GM15510 (cell line): Measurements from ENCODE around the gene RPP40.

ENCODE experiments used
- POLR2A ChIP-seq: IDR thresholded peaks from 3 replicates; pipeline ENCODE4 v1.6.1; 2011; ENCODE audit warnings: borderline replicate concordance; ENCODE audit not compliant: insufficient read length; ENCODE audit errors: extremely low read depth

The RPP40 gene

DNA sequence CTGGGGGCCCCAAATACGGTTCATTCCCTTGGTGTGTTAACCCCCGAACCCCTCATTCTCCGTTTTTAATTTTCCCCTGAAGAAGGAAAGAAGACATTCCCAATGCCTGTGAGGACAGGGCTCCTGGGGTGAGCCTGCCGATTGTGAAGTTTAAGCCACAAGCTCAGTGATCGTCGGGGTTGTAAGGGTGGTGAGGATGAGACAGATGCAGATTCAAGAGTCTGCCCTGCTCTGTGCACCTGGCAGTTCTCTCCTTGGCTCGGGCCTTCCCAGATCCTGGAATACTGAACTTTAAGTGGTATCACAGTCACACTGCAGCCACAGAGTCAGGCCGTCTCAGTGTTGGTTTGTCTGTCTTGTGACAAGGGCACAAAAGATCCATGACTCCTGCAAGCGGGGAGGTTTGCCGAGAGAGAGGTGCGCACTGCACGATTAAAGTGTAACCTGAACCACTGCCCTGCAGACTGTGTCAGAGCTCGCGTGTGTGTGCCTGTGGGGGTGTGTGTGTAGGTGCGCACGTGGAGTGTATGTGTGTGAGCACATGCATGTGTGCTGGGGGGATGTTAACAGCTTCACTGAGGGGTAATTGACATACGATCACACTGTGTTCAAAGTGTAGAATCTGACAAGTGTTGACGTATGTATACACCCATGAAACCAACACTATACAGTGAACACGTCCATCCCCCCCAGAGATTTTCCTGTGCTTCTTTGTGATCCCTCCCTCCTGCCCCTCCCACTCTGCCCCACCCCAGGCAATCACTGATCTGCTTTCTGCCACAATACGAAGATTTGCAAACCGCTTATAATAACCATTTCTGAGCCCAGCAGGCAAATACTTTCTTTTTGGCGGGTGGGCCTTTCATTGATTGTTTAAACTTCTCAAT lies 38.9 kb downstream of the RPP40 start:
- no peak for TF ChIP-seq POLR2A

DNA sequence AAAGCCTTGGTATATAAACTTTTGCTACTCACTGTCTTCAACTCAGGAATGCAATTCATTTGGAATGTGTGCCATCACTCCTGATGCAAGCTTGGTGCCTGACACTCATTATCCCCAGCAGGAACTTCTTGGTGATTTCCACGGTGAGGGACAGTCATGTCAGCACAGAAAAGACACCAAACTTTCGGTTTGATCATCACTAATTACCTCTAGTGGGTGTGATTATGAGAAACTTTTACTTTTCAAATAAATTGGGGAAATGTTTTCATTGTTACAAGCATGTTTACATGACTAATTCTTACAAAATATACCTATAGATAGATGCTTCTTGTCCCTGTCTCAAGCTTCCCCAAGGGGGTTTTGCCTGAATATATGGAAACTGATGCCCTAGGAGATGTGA lies 40.9 kb downstream of the RPP40 start:
- no peak for TF ChIP-seq POLR2A

DNA sequence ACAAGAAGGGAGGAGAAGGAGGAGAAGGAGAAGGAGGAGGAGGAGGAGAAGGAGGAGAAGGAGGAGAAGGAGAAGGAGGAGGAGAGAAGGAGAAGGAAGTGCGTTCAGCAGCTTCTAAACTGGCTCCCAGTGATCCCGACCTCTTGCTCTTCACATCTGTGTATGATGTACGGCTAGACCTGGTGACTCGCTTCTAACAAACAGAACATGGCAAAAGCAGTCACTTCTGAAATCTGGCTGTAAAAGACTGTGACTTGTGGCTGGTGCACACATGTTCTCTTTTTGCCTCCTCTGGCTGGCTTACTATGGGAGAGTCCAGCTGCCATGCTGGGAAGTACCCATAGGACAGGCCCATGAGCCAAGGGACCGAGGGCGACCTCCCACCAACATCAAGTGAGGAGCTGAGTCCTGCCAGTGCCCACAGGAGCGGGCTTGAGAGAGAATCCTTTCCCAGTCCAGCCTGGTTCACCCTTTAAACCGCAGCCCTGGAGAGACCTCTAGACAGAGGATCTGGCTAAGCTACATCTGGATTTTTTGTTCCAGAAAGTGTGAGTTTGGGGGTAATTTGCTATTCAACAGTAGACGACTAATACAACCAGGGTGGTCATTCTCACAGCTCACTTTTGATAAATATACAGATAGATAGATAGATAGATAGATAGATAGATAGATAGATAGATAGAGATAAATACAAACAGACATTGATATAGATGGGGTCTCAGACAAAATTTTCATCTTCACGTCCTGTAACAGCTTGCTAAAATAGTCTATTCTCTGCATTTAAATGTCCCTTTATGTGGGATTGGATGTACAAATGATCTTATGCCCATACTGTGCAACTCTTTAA lies 42.3 kb downstream of the RPP40 start:
- TF ChIP-seq POLR2A: no peak

DNA sequence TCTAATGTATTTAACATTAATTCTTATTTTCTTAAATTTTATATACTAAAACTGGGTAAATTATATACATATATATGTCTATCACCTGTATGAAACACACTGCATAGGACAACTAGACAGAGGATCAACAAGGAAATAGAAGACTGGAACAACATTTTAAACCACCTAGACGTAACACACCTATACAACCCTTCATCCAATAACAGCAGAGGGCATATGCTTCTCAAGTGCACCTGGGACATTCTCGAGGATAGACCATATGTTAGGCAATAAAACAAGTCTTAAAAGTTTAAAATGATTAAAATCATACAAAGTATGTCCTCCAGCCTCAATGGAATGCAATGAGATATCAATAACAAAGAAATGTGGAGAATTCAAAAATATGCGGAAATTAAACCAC lies 45.2 kb downstream of the RPP40 start:
- no peak for TF ChIP-seq POLR2A

DNA sequence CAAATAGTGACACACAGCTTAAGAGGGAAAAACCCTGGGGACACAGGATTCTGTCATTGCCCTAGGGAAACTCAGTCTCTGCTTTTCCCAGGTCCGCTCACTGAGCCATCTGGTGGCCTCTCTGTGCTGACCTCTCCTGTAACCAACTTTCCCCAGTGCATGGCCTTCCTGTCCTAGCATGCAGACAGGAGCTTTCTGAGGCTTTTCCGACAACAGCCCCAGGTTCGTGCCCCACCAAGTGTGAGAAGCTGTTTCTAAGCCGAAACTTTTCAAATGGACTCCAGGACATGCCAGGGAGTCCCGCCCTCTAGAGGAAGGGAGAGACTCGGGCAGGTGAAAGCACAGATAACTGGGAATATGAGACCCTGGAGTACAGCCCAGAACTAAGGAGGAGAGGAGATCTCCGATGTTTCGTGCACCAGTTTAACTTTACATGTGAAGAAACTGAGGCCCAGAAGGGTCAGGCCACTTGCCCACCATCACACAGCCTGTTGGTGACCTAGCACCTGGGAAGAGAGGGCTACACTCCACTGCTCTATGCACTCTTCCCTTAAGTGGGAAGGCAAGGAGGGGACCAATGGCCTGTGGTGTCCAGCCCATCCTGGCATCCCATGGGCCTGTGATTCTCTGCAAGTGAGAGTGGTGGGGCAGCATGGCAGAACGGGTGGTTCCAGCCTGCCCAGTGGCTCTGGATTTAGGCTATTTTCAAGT lies 46.2 kb downstream of the RPP40 start:
- TF ChIP-seq POLR2A: no peak

DNA sequence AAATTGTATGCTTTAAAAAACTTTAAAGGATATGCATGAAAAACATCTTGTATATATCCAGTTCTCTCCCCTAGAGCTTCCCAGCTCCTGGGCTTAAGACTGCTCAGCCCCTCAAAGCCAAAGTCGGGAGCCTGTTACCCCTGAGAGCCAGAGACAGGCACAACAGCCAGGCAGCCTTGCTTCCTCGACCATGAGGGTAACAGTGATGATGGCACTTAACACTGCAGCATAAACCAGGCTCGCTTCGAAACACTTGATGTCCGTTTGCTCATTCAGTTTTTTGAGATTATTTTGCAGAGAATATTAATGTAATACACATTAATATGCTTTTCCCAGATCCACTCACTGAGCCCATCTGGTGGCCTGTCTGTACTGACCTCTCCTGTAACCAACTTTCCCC lies 47.2 kb downstream of the RPP40 start:
- TF ChIP-seq POLR2A: no peak

DNA sequence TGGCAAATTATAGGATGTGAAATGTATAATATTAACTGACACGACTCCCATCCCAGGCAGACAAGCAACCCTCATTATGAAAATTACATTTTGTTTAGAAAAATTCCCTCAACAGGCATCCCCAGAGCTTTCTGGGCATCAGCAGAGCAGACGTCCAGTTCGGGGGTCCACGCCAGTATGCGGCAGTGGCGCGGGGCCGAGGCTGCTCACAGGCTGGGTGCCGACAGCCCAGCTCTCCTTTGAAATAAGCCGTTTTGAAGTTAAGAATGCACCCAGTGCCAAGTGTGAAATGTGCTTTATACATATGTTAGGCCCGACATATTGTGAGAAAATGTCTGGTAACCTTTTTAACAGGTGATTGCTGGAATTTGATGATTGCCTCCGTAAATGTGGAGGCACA lies 50.4 kb downstream of the RPP40 start:
- TF ChIP-seq POLR2A: no peak

DNA sequence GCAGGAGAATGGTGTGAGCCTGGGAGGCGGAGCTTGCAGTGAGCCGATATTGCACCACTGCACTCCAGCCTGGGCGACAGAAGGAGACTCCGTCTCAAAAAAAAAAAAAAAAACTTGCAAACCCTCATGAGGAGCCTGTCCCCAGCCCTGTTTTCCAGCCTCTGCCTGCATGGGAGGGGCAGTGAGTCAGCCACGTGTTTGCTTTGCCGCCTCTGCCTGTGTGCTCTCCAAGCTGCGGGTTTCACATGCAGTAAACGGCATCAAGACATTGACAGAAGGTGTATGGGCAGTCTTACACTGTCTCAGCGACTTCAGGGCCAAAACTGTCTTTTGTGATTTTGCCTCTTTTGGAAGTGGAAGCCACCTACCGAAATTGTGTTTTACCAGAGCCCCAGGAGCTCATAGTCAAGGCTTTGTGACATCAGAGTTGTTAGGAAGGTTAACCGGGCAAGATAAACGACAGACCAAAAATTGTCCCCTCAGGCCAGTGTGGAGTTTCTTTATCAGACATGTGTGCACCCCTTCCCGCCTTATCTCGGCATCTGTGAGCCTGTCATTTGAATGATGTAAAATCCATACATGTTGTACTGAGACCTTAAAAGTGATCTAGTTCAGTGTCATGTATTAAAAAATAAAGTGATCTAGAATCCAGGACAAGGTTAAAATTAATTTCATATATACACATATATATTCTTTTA lies 52.9 kb downstream of the RPP40 start:
- TF ChIP-seq POLR2A: no peak

DNA sequence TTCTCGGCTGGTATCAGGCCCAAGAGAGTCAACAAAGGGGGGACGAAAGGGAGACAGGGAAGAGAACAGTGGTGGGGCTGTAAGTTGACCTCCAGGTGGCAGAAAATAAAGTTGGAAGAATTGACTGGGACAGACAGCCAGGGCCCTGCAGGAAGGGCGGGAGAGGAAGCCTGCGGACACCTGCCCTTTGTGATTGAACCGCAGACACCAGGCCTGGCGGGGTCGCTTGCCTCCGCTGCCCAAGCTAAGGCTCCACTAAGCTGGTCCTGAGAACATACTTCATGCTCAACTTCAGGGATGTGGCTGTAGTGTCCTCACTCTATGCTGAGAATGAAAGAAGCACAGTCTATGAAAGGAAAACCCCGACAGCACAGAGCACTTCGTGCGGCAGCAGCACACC lies 53.8 kb downstream of the RPP40 start:
- TF ChIP-seq POLR2A: no peak

DNA sequence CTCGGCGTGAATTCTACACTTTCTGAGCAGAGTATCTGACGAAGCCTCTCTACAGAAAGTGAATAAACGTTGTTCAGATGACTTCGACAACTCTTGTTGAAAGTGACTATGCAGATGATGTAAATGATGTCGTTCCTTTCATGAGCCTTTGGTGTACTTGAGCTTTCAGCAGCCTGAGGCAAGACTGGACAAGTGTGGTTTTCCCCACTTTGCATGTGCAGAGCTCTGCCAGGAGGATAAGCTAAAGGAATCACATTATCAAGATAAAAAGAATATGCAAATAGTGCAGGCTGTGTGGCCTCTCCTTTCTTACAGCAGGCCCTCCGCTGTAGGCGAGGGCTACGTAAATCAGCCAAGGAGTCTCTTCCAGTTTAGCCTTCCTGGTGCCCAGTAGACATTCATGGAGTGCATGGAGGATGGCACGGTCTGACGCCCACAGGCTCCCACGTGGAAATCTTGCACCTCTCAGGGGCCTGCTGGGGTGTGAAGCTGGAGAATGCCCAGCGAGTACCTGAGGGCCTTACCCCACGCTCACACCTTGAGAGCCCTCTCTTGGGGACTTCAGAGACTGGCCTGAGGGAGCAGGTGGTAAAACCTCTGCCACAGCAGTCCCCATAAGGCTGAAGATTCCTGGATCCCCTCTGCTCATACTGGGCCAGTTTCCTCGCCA lies 54.9 kb downstream of the RPP40 start:
- TF ChIP-seq POLR2A: no peak

DNA sequence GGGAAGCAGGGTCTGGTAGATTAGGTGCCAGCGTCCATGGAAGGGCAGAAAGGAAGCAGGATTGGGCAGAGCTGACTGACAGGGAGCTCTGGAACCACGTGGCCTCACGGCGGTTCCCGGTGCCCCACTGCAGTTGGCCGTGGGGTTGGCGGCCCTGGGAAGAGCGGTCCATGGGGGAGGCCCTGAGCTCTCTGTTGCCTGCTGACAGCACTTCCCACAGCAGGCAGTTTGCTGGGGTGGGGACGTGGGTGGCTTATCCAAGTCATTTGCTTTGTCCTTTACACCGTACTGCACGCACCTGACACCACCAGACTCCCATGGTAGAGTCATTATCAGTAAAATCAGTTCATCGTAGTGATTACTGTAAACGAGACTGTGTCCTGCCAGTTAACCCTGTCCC lies 56.1 kb downstream of the RPP40 start:
- TF ChIP-seq POLR2A: no peak

DNA sequence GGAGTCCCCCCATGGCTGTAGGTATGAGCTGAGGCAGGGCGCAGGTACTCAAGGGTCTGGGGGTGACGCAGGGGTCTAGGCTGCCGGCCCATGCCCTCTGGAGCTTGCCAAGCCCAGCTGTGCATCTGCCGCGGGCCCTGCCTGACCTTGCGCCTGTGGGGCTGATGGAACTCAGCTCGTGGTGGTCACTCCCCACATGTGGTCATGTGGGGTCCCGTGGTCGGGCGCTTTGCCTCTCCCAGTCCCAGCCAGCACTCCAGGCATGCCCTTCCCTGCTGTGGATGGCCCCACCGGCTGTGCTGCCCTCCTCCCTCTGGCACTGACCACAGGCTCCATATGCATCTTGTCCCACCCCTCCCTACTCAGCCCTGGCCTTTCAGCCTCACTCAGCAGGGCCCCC lies 57.3 kb downstream of the RPP40 start:
- no peak for TF ChIP-seq POLR2A
